CD4-positive, alpha-beta T cell treated with Interleukin-15 for 1 hour (primary cell): Measurements from ENCODE around the gene RAP1GDS1.
"Not testable (repeated sequence)": the region's sequence is repeated elsewhere in the genome, so short reads cannot be mapped to it uniquely, and the experiment has no call there.

Source experiments
- DNase-seq: peaks from one replicate; pipeline ENCODE4 v3.0.0-alpha.2; 2020

RAP1GDS1 gene

DNA sequence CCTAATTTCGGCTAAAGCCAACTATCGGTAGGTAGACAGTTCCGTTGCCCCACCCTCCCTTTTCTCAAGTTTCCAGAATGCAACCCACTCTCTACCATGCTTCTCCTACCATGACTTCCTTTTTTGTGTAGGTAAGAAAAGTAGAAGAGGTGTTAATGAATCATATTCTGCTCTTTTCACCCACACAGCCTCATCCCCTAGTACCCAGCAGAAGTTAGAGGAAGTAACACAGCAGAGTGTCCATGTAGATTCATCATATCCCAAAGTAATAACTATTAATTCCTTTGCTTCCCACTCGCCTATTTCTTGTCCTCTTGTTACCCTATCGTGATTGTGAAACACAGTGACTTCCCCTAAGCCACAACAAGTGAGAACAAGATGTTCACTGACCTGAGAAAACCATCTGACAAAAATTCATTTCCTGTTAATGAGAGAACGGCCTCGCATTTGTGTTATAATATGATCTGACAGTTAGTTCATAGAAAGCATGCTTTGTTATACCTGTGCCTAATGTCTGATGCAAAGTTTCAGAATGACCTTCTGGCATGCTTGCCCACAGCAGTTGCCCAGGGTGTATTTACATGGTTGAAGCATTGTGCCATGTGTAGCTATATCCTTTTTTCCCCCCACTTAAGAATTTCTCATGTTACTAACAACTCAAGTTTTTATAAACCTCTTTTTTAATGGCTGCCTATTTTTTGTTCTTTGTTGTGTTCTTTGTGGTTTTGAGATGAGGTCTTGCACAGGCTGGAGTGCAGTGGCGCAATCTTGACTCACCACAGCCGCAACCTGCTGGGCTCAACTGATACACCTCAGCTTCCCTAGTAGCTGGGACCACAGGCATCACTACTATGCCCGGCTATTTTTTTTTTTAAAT lies 185.6 kb downstream of the RAP1GDS1 start:
- DNase-seq = peak; percentile 62

DNA sequence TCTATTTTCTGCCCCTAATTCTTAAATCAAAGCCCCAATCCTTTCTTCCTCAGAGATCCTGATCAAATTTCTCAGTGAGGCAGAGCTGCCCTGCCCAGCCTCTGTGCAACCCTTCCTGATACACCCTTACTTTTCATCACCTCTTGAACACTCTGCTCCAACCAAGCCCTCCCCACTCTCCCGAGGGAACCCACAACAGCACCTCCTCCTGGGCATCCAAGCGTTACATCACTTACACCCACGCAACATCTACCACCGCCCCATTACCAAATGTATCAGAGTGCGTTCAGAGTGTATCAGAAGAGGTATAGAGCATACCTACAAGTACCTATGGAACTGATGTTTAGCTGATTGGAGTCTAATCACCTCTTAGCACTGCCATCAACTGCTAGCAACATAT lies 186.5 kb downstream of the RAP1GDS1 start:
- no peak for DNase-seq

DNA sequence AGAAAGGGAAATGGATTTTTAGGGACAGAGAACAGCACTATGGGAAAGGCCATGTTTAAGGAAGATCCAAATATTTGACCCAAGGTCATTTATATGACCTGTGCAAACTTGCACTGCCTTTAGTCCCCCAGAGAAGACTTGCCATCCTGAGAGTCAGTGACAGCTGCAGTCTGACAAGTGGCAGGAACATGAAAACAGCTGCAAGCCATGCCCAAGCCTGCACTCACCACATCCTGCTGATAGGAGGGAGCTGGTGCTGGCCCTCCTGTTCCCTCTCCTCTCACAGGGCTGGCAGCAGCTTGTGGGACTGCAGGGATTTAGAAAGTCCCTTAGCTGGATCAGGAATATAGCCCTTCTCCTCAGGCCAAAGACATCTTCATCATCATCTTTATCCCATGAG lies 187.7 kb downstream of the RAP1GDS1 start:
- peak; percentile 37 for DNase-seq

DNA sequence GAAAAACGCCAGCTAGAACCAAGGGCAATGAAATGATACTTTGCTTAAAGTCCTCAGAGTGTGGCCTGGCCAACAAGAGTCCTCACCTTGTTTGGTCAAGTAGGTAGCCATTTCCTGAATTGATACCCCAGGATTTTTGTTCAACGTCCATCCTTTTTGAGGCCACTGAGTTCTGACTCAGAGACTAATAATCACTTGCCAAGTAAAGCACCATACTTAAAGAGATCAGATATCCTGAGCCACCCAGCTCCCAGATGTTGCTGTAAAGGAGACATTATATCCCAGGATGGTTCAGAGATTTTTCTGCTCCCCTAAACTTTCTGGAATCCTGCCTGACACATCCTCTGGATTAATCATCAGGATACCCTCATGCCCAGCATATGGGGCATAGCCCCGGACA lies 190.9 kb downstream of the RAP1GDS1 start:
- no peak for DNase-seq

DNA sequence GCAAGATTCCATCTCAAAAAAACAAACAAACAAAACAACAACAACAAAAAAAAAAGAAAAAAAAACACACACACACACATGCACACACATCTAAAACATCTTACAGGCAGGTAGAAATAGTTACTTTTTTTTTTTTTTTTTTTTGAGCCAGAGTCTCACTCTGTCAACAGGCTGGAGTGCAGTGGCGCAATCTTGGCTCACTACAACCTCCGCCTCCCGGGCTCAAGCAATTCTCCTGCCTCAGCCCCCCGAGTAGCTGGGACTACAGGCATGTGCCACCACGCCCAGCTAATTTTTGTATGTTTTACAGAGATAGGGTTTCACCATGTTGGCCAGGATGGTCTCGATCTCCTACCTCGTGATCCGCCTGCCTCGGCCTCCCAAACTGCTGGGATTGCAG lies 196.2 kb downstream of the RAP1GDS1 start:
- not testable (repeated sequence) for DNase-seq

DNA sequence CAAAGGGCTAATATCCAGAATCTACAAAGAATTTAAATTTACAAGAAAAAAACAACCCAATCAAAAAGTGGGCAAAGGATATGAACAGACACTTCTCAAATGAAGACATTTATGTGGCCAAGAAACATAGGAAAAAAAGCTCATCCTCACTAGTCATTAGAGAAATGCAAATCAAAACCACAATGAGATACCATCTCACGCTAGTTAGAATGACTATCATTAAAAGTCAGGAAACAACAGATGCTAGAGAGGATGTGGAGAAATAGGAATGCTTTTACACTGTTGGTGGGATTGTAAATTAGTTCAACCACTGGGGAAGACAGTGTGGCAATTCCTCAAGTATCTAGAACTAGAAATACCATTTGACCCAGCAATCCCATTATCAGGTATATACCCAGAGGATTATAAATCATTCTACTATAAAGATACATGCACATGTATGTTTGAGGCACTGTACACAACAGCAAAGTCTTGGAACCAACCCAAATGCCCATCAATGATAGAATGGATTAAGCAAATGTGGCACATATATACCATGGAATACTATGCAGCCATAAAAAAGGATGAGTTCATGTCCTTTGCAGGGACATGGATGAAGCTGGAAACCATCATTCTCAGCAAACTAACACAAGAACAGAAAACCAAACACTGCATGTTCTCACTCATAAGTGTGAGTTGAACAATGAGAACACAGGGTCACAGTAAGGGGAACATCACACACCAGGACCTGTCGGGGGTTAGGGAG lies 200.1 kb downstream of the RAP1GDS1 start:
- DNase-seq = not testable (repeated sequence)

DNA sequence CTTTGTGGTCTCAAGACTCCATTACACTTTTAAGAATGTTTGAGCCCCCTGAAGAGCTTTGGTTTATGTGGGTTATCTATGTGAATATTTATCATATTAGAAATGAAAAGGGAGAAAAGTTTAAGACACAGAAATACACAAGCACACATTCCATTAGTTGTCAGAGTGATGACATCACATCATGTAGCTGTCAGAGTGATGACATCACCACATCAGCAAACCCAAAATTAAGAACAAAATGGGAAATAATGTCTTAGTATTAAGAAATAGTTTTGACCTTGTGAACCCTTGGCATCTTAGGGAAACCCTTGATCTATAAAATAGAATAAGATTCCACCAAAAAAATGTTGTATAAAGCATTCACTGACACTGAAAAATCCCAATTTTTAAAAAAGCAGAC lies 201.3 kb downstream of the RAP1GDS1 start:
- no peak for DNase-seq

DNA sequence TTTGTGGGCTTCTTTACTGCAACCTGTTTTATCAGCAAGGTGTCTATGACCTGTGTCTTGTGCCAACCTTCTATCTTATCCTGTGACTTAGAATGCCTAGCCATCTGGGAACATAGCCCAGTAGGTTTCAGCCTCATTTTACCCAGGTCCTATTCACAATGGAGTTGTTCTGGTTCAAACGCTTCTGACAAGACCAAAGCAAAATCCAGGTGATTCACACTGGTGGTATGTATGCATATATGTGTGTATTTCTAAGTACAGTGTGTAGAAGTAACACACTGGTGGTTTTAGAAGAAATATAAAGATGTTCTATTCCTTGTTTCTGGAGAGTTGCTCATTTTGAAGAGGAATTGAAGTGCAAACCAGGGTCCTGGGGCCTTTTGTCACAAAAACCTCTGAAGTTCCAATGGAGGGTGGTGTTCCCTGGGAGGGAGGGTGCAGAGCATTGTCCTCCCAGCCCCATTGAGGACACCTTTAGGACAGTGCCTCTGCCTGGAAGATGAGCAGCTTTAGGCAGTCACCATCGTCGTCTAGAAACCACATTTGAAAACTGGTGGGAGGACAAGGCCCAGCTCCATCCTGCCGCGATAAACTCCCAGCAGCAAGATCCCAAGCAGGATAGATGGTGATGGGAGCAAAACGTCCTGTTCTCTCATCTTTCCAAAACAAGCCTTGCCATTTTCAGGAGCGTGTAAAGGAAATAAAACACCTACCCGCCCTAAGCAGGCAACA lies 205.8 kb downstream of the RAP1GDS1 start:
- no peak for DNase-seq

DNA sequence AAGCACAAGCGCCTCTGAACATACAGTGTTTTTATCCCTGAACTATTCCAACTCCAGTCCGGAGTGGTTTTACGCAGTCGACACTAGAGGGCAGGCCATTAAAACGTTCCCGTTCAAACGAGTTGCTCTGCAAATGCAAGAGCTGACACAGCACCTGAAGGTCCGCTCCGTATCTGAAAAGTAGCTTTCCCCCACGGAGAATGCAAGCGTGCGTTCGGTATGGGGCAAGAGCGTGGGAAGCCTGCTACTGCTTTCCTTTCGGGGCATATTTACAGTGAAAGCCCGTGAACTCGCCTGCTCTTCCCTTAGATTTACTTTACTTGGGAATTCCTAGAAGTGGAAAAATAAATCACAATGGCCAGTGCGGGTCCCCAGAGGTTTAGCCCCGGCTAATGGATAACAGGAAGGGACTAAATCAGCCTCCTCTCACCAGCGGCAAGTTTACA lies 206.5 kb downstream of the RAP1GDS1 start:
- peak; percentile 70 for DNase-seq

DNA sequence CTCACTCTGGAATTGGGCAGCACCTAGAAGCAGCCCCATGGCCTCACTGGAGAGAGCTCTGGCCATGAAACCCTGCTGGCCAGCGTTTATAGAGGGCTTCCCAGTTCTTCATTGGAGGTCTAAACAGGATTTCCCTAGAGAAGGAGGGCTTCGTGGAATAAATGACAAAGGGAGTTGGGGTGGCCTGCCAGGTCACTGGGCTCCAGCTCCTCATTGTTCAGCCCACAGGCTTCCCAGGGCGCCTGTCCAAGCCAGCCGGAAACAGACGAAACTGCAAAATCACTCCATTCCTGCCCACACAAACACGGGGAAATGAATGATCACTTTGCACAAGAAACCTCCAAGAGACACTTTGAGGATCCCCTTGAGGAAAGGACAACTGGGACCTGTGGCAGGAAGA lies 207.5 kb downstream of the RAP1GDS1 start:
- no peak for DNase-seq

DNA sequence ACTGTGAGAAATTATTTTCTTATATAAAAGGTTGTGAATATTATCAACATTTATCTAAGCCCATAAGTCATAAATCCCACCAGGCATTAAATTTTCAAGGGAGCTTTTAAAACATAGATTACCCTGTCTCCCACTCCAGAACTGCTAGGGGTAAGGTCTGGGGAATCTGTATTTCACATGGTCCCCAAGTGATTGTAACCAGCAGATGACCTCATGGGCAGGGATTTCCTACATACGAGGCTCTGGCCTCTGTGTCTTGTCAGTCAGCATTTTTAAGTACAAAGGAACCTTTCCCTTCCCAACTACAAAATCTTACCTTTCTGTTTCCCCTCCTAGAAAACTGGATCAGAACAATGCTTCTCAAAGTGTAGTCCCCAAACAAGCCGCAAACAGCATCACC lies 208.6 kb downstream of the RAP1GDS1 start:
- no peak for DNase-seq

DNA sequence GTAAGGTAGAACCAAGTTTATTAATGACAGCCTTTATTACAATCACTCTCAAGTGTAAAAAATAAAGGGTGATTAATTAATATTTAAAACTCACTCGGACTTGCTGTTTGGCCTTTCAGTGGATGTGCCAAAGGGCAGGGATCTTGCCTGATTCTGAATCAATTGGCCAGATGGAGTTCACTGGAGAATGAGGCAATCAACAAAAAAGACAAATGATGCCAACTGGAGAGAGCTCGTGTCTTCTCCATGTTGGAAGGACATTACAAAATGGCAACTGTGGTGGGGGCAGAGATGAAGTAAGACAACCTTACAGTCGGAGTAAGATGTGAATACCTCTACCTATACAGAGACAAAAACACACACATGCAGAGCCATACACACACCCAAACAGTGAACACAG lies 209.2 kb downstream of the RAP1GDS1 start:
- no peak for DNase-seq

DNA sequence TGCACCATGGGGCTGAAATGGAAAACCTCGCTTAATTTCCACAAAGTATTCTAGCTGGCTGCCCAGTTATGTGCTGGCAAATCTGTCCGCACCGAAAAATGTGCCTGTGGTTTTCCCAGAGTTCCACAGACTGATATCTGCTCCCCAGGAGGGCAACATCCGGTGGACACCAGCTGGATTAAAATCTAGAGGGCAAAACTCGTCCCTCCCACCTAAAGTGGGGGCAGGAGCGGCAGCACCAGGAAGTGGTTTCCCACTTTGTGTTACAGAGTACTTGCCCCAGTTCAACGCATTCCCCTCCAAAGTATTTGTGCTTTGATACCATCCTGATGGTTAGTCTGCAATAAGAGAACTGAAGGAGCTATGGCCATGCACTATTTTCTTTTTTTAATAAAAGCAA lies 209.6 kb downstream of the RAP1GDS1 start:
- no peak for DNase-seq

DNA sequence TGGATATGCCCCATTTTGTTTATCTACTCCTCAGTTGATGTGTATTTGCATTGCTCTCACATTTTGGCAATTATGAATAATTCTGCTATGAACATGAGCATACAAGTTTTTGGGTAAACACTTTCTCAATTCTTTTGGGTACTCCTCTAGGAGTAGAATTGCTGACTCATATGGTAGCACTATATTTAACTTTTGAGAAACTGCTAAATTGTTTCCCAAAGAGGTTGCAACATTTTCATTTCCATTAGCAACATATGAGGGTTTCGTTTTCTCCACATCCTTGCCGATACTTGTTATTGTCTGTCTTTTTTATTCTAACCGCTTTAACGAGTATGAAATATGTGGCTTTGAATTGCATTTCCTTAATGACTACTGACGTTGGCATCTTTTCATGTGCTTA lies 211.9 kb downstream of the RAP1GDS1 start:
- DNase-seq = no peak

DNA sequence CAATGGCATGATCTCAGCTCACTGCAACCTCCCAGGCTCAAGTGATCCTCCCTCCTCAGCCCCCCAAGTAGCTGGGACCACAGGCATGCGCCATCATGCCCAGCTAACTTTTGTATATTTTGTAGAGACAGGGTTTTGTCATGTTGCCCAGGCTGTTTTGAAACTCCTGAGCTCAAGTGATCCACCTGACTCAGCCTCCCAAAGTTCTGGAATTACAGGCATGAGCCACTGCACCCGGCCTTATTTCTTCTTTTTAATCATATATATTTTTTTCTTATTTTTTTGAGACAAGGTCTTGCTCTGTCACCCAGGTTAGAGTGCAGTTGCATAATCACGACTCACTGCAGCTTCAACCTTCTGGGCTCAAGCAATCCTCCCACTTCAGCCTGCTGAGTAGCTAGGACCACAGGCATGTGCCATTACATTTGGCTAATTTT lies 213.2 kb downstream of the RAP1GDS1 start:
- DNase-seq = no peak

DNA sequence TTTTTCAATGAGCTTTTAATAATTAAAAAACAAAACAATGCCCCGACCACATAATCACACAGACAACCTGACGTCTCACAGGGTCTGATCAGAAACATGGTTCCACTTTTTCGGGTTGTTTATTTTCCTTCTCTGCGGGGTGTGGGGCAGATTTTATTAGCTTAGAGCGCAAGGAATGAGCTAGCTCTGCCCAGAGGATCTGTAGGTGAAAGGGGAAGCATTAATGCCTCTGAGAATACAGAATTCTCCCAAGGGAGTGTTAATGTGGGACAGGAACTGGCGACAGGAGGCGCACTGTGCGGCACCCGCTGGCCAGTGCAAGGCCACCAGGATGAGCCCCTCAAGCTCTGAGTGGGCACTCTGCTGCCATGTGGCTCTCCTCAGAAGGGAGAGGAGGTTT lies 215.7 kb downstream of the RAP1GDS1 start:
- DNase-seq = no peak

DNA sequence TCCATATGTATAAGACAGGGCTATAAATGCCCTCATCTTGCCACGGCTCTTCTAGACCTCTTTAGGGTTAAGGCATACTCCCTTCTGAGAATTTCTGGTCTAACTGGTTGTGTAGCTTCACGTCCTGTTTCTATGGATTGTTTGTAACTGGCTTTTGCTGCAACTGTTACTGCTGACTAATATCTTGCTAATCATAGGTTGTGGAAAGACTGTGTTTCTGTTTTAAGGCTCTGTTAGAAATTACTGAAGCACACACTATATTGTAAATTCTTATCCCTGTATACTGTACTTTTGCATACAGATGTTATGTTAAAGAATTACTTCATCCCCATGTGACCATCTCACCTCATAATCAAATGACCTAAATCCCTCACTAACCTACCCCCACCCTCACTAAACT lies 218.4 kb downstream of the RAP1GDS1 start:
- DNase-seq = not testable (repeated sequence)

DNA sequence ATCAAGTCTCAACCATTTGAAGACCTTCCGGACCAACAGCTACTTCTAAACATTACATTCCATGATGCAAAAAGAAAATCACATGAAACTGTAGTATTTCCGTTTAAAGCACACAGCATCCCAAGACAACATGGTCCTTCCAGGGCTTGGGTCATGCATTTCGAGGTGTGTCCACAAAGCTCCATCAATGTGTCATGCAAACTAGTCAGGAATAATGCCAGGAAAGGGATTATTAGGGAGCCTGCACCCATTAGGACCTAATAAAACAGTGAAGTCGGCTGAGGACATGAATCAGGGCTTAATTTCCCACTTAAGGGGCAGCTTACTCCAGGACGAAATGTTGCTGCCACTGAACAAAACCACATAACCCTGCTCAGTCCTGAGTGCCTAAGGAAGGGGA lies 219.4 kb downstream of the RAP1GDS1 start:
- DNase-seq = no peak

DNA sequence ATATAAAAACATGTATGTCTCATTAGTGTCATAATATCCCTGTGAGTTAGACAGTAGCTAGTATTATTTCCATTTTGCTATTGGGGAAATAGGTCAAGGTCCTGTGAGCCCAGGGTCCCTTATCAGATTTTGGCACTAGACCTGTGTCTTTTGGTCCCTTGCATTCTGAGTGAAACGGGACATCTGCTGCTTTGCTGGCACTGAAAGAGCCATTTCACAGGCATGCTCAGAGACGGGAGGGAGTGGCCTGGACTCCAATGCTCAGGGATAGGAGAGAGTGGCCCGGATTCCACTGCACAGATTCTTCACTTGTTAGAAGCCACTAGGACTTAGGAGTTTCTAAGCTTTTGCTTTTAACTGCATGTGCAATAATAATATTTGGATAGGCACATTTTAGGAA lies 220.0 kb downstream of the RAP1GDS1 start:
- no peak for DNase-seq

DNA sequence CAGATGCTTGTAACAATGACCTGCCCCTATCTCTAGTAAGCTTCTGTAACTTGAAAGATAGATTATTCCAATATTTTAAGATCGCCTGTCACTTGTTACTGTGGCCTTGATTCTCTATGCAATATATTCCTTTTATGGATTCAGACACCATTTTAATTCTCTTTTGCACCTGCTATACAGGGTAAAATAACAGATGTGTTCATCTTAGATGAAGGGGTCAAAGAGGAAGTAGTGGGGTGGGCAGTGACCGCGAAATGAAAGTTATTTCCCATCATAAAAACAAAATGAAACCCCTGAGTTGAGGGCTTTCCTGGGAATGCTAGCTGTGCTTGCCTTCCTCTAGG lies 221.3 kb downstream of the RAP1GDS1 start:
- no peak for DNase-seq

DNA sequence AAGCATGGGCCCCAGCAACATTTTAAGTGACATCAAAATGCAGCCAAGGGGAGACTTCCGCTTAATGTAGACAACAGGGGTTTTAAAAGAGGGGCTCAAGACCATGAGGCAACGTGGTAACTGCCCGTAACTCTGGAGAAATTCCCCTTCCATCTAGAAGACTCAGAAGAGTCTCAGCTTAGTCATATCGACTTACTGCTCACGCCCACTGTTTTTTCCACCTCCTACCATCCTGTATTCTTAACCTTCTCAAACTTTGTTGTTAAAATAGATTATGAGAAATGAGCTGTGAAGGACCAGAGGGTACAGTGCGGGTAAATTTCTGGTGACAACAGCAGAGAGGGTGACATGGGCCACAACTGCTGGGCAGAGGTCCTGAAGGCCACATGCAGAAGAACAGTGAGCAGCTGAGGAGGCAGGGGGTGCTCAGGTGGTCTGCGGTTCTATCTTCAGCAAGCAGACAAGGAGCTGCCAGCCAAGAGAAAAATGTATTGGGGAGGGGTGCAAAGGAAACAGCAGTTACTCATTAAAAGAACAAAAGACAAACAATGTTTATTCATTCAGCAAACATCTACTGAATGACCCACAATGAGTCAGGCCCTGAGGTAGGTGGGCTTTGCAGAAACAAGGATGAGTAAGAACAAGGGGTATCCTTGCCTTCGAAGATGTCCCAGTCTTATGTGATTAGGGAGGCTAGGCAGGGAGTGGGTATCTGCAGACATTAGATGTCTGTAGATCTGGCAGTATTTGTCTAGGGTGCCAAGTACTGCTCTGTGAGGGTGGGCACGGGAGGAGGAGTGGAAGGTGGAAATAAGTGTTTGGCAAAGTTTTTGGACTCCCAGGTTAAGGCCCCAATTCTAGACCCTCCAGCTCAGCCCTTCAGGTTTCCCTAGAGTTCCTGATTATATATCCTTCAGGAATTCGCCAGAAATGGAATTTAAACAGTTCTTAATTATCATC lies 221.9 kb downstream of the RAP1GDS1 start:
- DNase-seq = no peak

DNA sequence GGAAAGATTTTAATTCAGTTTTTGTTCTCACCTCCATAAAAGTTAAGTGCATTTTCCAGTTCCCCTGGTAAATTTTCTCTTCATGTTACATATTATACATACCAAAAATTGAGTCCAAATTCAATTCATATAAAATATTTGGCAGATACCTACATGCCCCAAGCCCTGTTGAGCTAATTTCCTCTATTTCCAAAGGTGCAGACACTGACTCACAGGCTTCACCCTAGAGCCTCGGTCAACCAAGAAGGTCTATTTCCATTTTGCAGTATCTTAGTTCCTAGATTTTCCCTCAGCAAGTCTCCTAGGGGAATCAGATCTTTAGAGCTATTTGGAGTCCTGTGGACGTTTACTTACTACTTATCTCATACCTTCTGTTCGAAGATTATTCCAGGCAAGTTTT lies 222.8 kb downstream of the RAP1GDS1 start:
- no peak for DNase-seq
